K562 (cell line): ENCODE data around the gene SCNN1B. TPM values are rescaled to one million over a fixed set of nuclear protein-coding genes. Genes with fewer than 3 reads are reported as not detected.

Source experiments
- ATAC-seq: fragments of 200-7000 bp; cut with Tn5 transposase; 3 replicates; pipeline ENCODE4 v1.9.1; 2020; ENCODE audit warnings: moderate library complexity
- BruUV-seq: library from RNA; stranded (reverse); fragments of 400-500 nt; replicated peaks from 2 replicates; lab custom pipeline; 2021; lab: Mats Ljungman, UMichigan
- CTCF ChIA-PET: fragments of 300-600 bp; formaldehyde crosslinking; extraction: SDS; loops from one replicate; lab custom pipeline; 2021; ENCODE audit warnings: low intra/inter-chr PET ratio; lab: Yijun Ruan, JAX
- POLR2A ChIA-PET: fragments of 300-600, 350-650 bp; sonication (Branson Sonifier 250); formaldehyde crosslinking; extraction: SDS; loops from one replicate; lab custom pipeline; 2021; ENCODE audit warnings: antibody characterized with exemption, inconsistent platforms; lab: Yijun Ruan, JAX
- DNase-seq, 4 experiments: peaks; one replicate each; pipeline versions ENCODE4 v3.0.0 to v3.0.0-alpha.2; 2011 to 2018; ENCODE audit warnings: low spot score in 3 of 4, mixed read lengths in 3 of 4; ENCODE audit errors: extremely low read depth in 1 of 4
- FAIRE-seq: peaks from 2 replicates; lab custom pipeline; 2011; peaks lifted over from hg19 to GRCh38; lab: Jason Lieb, UNC
- H2AFZ ChIP-seq: 2 replicates; pipeline ENCODE4 v1.6.0; 2011; ENCODE audit warnings: low read depth, low read length, control low read depth, inconsistent platforms
- H3K27ac ChIP-seq: fragments of 200-600 bp; 3 replicates; pipeline ENCODE4 v1.8.0; 2011; ENCODE audit warnings: low read depth, mild to moderate bottlenecking, control low read depth, inconsistent platforms, low read length, moderate library complexity, mixed read lengths; ENCODE audit errors: extremely low read depth
- H3K27me3 ChIP-seq, 2 experiments: fragments of 300-600 bp in 1 of 2; 2 replicates in 1 of 2; 3 replicates in 1 of 2; pipeline versions ENCODE4 v1.6.0 to v1.8.0; 2011; ENCODE audit warnings: inconsistent platforms in 2 of 2, low read length in 2 of 2, mild to moderate bottlenecking in 1 of 2, mixed read lengths in 1 of 2, moderate library complexity in 1 of 2; ENCODE audit not compliant: control insufficient read depth in 2 of 2, insufficient read depth in 2 of 2
- H3K36me3 ChIP-seq: fragments of 300-600 bp; 3 replicates; pipeline ENCODE4 v1.8.0; 2011; ENCODE audit warnings: mild to moderate bottlenecking, low read length, inconsistent platforms; ENCODE audit not compliant: control insufficient read depth, insufficient read depth
- H3K4me1 ChIP-seq, 2 experiments: fragments of 200-600 bp in 1 of 2; replicated peaks in 1 of 2; 2 replicates in 1 of 2; 3 replicates in 1 of 2; pipeline versions ENCODE4 v1.5.1 to v1.8.0; 2011; ENCODE audit warnings: inconsistent platforms in 2 of 2, low read length in 2 of 2, mild to moderate bottlenecking in 1 of 2, mixed read lengths in 1 of 2, moderate library complexity in 1 of 2; ENCODE audit not compliant: control insufficient read depth in 2 of 2, insufficient read depth in 2 of 2
- H3K4me2 ChIP-seq: 2 replicates; pipeline ENCODE4 v1.6.1; 2011; ENCODE audit warnings: low read length, control low read depth, inconsistent platforms, mixed read lengths; ENCODE audit not compliant: insufficient read depth
- H3K4me3 ChIP-seq: fragments of 200-600 bp; sonication (generic), shearing (Covaris generic); 2 replicates; pipeline ENCODE4 v1.5.1; 2016; ENCODE audit warnings: control low read depth, inconsistent platforms
- H3K79me2 ChIP-seq: fragments of 200-600 bp; 3 replicates; pipeline ENCODE4 v1.8.0; 2011; ENCODE audit warnings: low read length, inconsistent platforms; ENCODE audit not compliant: control insufficient read depth, insufficient read depth
- H3K9ac ChIP-seq, 2 experiments: 2 replicates each; pipeline versions ENCODE4 v1.6.0 to v1.6.1; 2011; ENCODE audit warnings: low read depth in 2 of 2, low read length in 2 of 2, control low read depth in 1 of 2, inconsistent platforms in 1 of 2, mild to moderate bottlenecking in 1 of 2, mixed read lengths in 1 of 2; ENCODE audit not compliant: insufficient read depth in 1 of 2
- H3K9me1 ChIP-seq: one replicate; pipeline ENCODE4 v1.6.0; 2011; ENCODE audit warnings: inconsistent platforms, mild to moderate bottlenecking, low read length, moderate library complexity; ENCODE audit not compliant: control insufficient read depth, insufficient read depth
- H3K9me3 ChIP-seq: replicated peaks from 2 replicates; pipeline ENCODE4 v1.5.1; 2011; ENCODE audit warnings: low read depth, low read length, inconsistent platforms; ENCODE audit not compliant: control insufficient read depth, insufficient read depth
- H4K20me1 ChIP-seq: replicated peaks from 2 replicates; pipeline ENCODE4 v1.6.1; 2011; ENCODE audit warnings: low read length, inconsistent platforms, mixed read lengths; ENCODE audit not compliant: control insufficient read depth, insufficient read depth
- ADNP ChIP-seq: fragments of 200-800 bp; sonication (Bioruptor generic); IDR thresholded peaks from 2 replicates; pipeline ENCODE4 v1.6.1; 2016; ENCODE audit warnings: missing genetic modification characterization, missing compliant biosample characterization
- BDP1 ChIP-seq: IDR thresholded peaks from 3 replicates; pipeline ENCODE4 v1.6.1; 2011; ENCODE audit not compliant: insufficient read length, insufficient read depth
- ETV1 ChIP-seq: fragments of 450-650 bp; conservative IDR thresholded peaks from 2 replicates; pipeline ENCODE4 v1.6.1; 2016; ENCODE audit warnings: missing genetic modification characterization, control low read depth, low read depth, missing compliant biosample characterization
- GATAD2B ChIP-seq: fragments of 450-650 bp; IDR thresholded peaks from 2 replicates; pipeline ENCODE4 v1.6.1; 2017; ENCODE audit warnings: mild to moderate bottlenecking, borderline replicate concordance
- HEY1 ChIP-seq: fragments of 250-450 bp; sonication (Bioruptor Pico); IDR thresholded peaks from 2 replicates; pipeline ENCODE4 v1.5.0; 2020; ENCODE audit warnings: mild to moderate bottlenecking, moderate library complexity, borderline replicate concordance
- HLTF ChIP-seq: fragments of 450-650 bp; IDR thresholded peaks from 2 replicates; pipeline ENCODE4 v1.6.1; 2016
- MCM7 ChIP-seq, 2 experiments: fragments of 450-650 bp; IDR thresholded peaks; 2 replicates each; pipeline ENCODE4 v1.6.1; 2016 to 2018
- POLR2G ChIP-seq: fragments of 200-400 bp; formaldehyde crosslinking; IDR thresholded peaks from 2 replicates; pipeline ENCODE4 v1.6.1; 2017; ENCODE audit warnings: low read depth, mild to moderate bottlenecking, antibody characterized with exemption, low read length, moderate library complexity
- SMAD3 ChIP-seq: fragments of 450-650 bp; formaldehyde crosslinking; conservative IDR thresholded peaks from 2 replicates; pipeline ENCODE4 v1.4.0; 2020; ENCODE audit warnings: mild to moderate bottlenecking
- SNAPC5 ChIP-seq: fragments of 250-450 bp; sonication (Bioruptor Pico); IDR thresholded peaks from 2 replicates; pipeline ENCODE4 v1.8.0; 2021; ENCODE audit warnings: moderate library complexity, mild to moderate bottlenecking, inconsistent platforms
- STAG1 ChIP-seq: sonication (generic); formaldehyde crosslinking; IDR thresholded peaks from 2 replicates; pipeline ENCODE4 v1.5.0; 2020; ENCODE audit warnings: missing genetic modification reagents, borderline replicate concordance
- STAT5B ChIP-seq: fragments of 250-450 bp; sonication (Bioruptor Pico); IDR thresholded peaks from 2 replicates; pipeline ENCODE4 v1.8.0; 2021; ENCODE audit warnings: mild to moderate bottlenecking, inconsistent platforms
- ZNF511 ChIP-seq: sonication (generic); formaldehyde crosslinking; IDR thresholded peaks from 2 replicates; pipeline ENCODE4 v1.8.0; 2022; ENCODE audit warnings: mild to moderate bottlenecking, missing genetic modification reagents
- ZNF584 ChIP-seq: fragments of 200-800 bp; sonication (Bioruptor generic); IDR thresholded peaks from 2 replicates; pipeline ENCODE4 v1.6.1; 2016; ENCODE audit warnings: low read depth, mild to moderate bottlenecking, missing genetic modification characterization, missing compliant biosample characterization
- WGBS: fragments of 100-300 bp; shearing (Covaris generic); methylation state at CpG from one replicate; pipeline ENCODE4 v1.1.6; 2016; ENCODE audit warnings: low coverage, mixed read lengths; ENCODE audit not compliant: insufficient coverage; ENCODE audit errors: missing lambda C conversion rate; 5-methylcytosine and 5-hydroxymethylcytosine counted together
- in situ Hi-C: fragments of 300-500 bp; cut with MboI; formaldehyde crosslinking; loops from 4 replicates; pipeline ENCODE4 v1.15.0; 2018; ENCODE audit warnings: inconsistent platforms, mixed read lengths
- intact Hi-C: fragments of 100-400 bp; cut with micrococcal nuclease; formaldehyde crosslinking; loops from 2 replicates; pipeline ENCODE4 v1.14.2; 2022
- polyA plus RNA-seq, 8 experiments: library from polyadenylated mRNA; depleted of rRNA in 4 of 8; stranded (reverse) in 5 of 8; unstranded in 3 of 8; fragments of >200 nt; fragmentation: Nextera tagmentation in 2 of 8; fragmentation: Illumina TruSeq in 1 of 8; extraction: Ambion mirVana in 2 of 8; extraction: Trizol in 1 of 8; gene quantifications; 2 replicates each; pipeline versions ENCODE4 v1.2.1 to v1.2.3, GENCODE V29; 2011 to 2014; ENCODE audit warnings: inconsistent platforms in 1 of 8, missing spikeins in 1 of 8
- total RNA-seq, 7 experiments: library from RNA; depleted of rRNA in 6 of 7; stranded (reverse); fragments of >200 nt in 6 of 7; fragmentation: Illumina TruSeq in 2 of 7; extraction: Trizol in 2 of 7; gene quantifications; 2 replicates each; pipeline versions ENCODE4 v1.2.1 to v1.2.3, GENCODE V29; 2011 to 2021; ENCODE audit warnings: low replicate concordance in 1 of 7

SCNN1B gene
- total and polyA plus RNA-seq, 9 of the 15 experiments (the other 6 are each of a cell fraction or from before 2014, with no cell fraction given) = not detected

- intact Hi-C loops = no loop called here
- ChIA-PET POLR2A (interaction anchor here (1.3 kb wide), 1 partner anchor 10 kb away, joined by 4 read pairs; no protein-coding TSS in a partner anchor), CTCF (no interaction called here)
- in situ Hi-C loops = no loop called here
- no peaks in the 10 kb centered on the region for H4K20me1 ChIP-seq
- no peak for DNase-seq
- no peak overlapping the region for H2AFZ ChIP-seq
- H3K27ac ChIP-seq = no peak overlapping the region
- no peak for FAIRE-seq
- no peaks in the 10 kb centered on the region for H3K36me3 ChIP-seq
- BruUV-seq = no TSS peak
- H3K4me1 ChIP-seq = no peaks in the 10 kb centered on the region; a peak in 1 of 5 replicates
- H3K9me1 ChIP-seq = no peaks in the 10 kb centered on the region
- H3K79me2 ChIP-seq = no peaks in the 10 kb centered on the region
- WGBS = 5% methylated on average over 8 of the region's 8 CpGs
- no peaks in the 10 kb centered on the region; the same call in 1 of the 2 replicates for H3K9me3 ChIP-seq
- no peak for TF ChIP-seq POLR2G
- no peak for TF ChIP-seq ZNF511 (CRISPR knock-in tag)
- TF ChIP-seq GATAD2B = no peak
- no peak for TF ChIP-seq BDP1
- TF ChIP-seq HLTF = no peak
- TF ChIP-seq ADNP = no peak
- TF ChIP-seq HEY1 (CRISPR knock-in tag) = no peak
- TF ChIP-seq ZNF584 (CRISPR knock-in tag) = no peak
- TF ChIP-seq STAG1 (CRISPR knock-in tag) = no peak
- no peak for TF ChIP-seq ETV1 (tag)
- TF ChIP-seq STAT5B (CRISPR knock-in tag) = no peak
- TF ChIP-seq MCM7 (IDR thresholded peaks at IDR 0.05) = no peak
- TF ChIP-seq SMAD3 = no peak
- no peak for TF ChIP-seq SNAPC5 (CRISPR knock-in tag)
- no peak overlapping the region for H3K9ac ChIP-seq
- peaks cover 7 to 17% of the 10 kb centered on the region in 2 experiments; a peak in 3 of 5 replicates for H3K27me3 ChIP-seq
- no peak for ATAC-seq
- H3K4me2 ChIP-seq = no peak overlapping the region
- H3K4me3 ChIP-seq = no peak overlapping the region
Observed at GRCh38 chr16:23330161-23330560, 28.1 kb downstream of the SCNN1B start.
